CD4-positive, CD25-positive, alpha-beta regulatory T cell (primary cell): ENCODE results near the gene NTM. TPM values are rescaled to one million over a fixed set of nuclear protein-coding genes. Genes with fewer than 3 reads are reported as not detected.

Source experiments
- ATAC-seq, 2 donors: fragments of 150-1000 bp; cut with Tn5 transposase; one replicate each; pipeline ENCODE4 v1.10.0; 2021; ENCODE audit warnings: low read depth in 2 of 2, moderate number of reproducible peaks in 2 of 2, moderate library complexity in 1 of 2
- DNase-seq, 3 donors: peaks; one replicate each; pipeline versions ENCODE4 v3.0.0 to v3.0.0-alpha.2; 2012 to 2022; ENCODE audit warnings: mixed read lengths in 1 of 3
- H3K27ac ChIP-seq: one replicate; pipeline ENCODE4 v1.7.0; 2013; ENCODE audit warnings: mild to moderate bottlenecking, low read length; ENCODE audit not compliant: insufficient read depth, poor library complexity, severe bottlenecking
- H3K27me3 ChIP-seq: one replicate; pipeline ENCODE4 v1.7.0; 2013; ENCODE audit warnings: low read length; ENCODE audit not compliant: control insufficient read depth, insufficient read depth
- H3K36me3 ChIP-seq: one replicate; pipeline ENCODE4 v1.7.0; 2013; ENCODE audit warnings: mild to moderate bottlenecking, low read length, moderate library complexity; ENCODE audit not compliant: control insufficient read depth, insufficient read depth
- H3K4me1 ChIP-seq: 2 replicates; pipeline ENCODE4 v1.7.0; 2013; ENCODE audit warnings: mild to moderate bottlenecking, low read length; ENCODE audit not compliant: insufficient read depth, control insufficient read depth, poor library complexity, severe bottlenecking
- H3K4me3 ChIP-seq: one replicate; pipeline ENCODE4 v1.7.0; 2013; ENCODE audit warnings: low read depth, mild to moderate bottlenecking, low read length, moderate library complexity
- H3K9me3 ChIP-seq, 2 experiments: 1 replicate in 1 of 2; 2 replicates in 1 of 2; pipeline ENCODE4 v1.7.0; 2013; ENCODE audit warnings: low read length in 2 of 2, mild to moderate bottlenecking in 1 of 2, moderate library complexity in 1 of 2; ENCODE audit not compliant: control insufficient read depth in 2 of 2
- H3K27ac Mint-ChIP-seq, 3 donors: one replicate each; pipeline ENCODE4 v1.8.0; 2020 to 2022; ENCODE audit warnings: mild to moderate bottlenecking in 3 of 3, mixed read lengths in 3 of 3, moderate library complexity in 2 of 3
- H3K27me3 Mint-ChIP-seq: one replicate; pipeline ENCODE4 v1.8.0; 2022; ENCODE audit warnings: mild to moderate bottlenecking, mixed read lengths
- H3K36me3 Mint-ChIP-seq: one replicate; pipeline ENCODE4 v1.8.0; 2020; ENCODE audit warnings: mixed read lengths
- H3K4me1 Mint-ChIP-seq, 4 donors: one replicate each; pipeline ENCODE4 v1.8.0; 2020 to 2022; ENCODE audit warnings: mixed read lengths in 4 of 4, mild to moderate bottlenecking in 1 of 4
- H3K4me3 Mint-ChIP-seq, 4 donors: one replicate each; pipeline ENCODE4 v1.8.0; 2020 to 2022; ENCODE audit warnings: mild to moderate bottlenecking in 4 of 4, mixed read lengths in 4 of 4, moderate library complexity in 3 of 4
- H3K9me3 Mint-ChIP-seq, 7 donors: one replicate each; pipeline ENCODE4 v1.8.0; 2020 to 2022; ENCODE audit warnings: mixed read lengths in 7 of 7, mild to moderate bottlenecking in 3 of 7, moderate library complexity in 2 of 7
- polyA plus RNA-seq, 4 donors: library from polyadenylated mRNA; unstranded; fragments of 300-500 nt; fragmentation: Illumina TruSeq; gene quantifications; one replicate each; pipeline ENCODE4 v1.2.3, GENCODE V29; 2021
- total RNA-seq: library from RNA; stranded (reverse); gene quantifications from one replicate; pipeline ENCODE4 v1.2.3, GENCODE V29; 2022

Gene NTM
- total and polyA plus RNA-seq, 5 donors from 2014 or later: 1.3 TPM; not detected in 4

- Histone ChIP-seq H3K27ac (no peak overlapping the region), H3K4me3 (no peak overlapping the region), H3K27me3 (no peaks in the 10 kb centered on the region), H3K36me3 (no peaks in the 10 kb centered on the region), H3K4me1 (no peaks in the 10 kb centered on the region), H3K9me3 (no peaks in the 10 kb centered on the region)
- ATAC-seq (no peak), DNase-seq (no peak)
- H3K9me3 Mint-ChIP-seq: peaks cover 0 to 5% (median 0%) of the 10 kb centered on the region in 7 donors
- H3K36me3 Mint-ChIP-seq: no peaks in the 10 kb centered on the region
- no peaks in the 10 kb centered on the region for H3K4me1 Mint-ChIP-seq
- no peaks in the 10 kb centered on the region for H3K27me3 Mint-ChIP-seq
- no peak overlapping the region for H3K4me3 Mint-ChIP-seq
- no peak overlapping the region for H3K27ac Mint-ChIP-seq
Measured at GRCh38 chr11:131591051-131591461, 220.6 kb downstream of the NTM start.

GRCh38 chr11:131592152-131592551, 221.7 kb downstream of the NTM start:
- no peaks in the 10 kb centered on the region for H3K27me3 Mint-ChIP-seq
- no peak overlapping the region for H3K4me3 Mint-ChIP-seq
- H3K9me3 ChIP-seq: no peaks in the 10 kb centered on the region
- DNase-seq: no peak
- no peak overlapping the region for H3K4me3 ChIP-seq
- no peaks in the 10 kb centered on the region for H3K4me1 ChIP-seq
- H3K27me3 ChIP-seq: no peaks in the 10 kb centered on the region
- no peaks in the 10 kb centered on the region for H3K36me3 Mint-ChIP-seq
- no peaks in the 10 kb centered on the region for H3K36me3 ChIP-seq
- no peak overlapping the region for H3K27ac Mint-ChIP-seq
- H3K9me3 Mint-ChIP-seq: peaks cover 0 to 5% (median 0%) of the 10 kb centered on the region in 7 donors
- no peak for ATAC-seq
- no peaks in the 10 kb centered on the region for H3K4me1 Mint-ChIP-seq
- no peak overlapping the region for H3K27ac ChIP-seq

- ATAC-seq (no peak), DNase-seq (no peak)
- Mint-ChIP-seq H3K27ac (no peak overlapping the region), H3K9me3 (peaks cover 0 to 5% (median 0%) of the 10 kb centered on the region in 7 donors), H3K4me3 (no peak overlapping the region), H3K36me3 (no peaks in the 10 kb centered on the region), H3K4me1 (no peaks in the 10 kb centered on the region), H3K27me3 (no peaks in the 10 kb centered on the region)
- no peaks in the 10 kb centered on the region for H3K4me1 ChIP-seq
- H3K27me3 ChIP-seq: no peaks in the 10 kb centered on the region
- no peaks in the 10 kb centered on the region for H3K9me3 ChIP-seq
- no peak overlapping the region for H3K27ac ChIP-seq
- no peak overlapping the region for H3K4me3 ChIP-seq
- H3K36me3 ChIP-seq: no peaks in the 10 kb centered on the region
Measured at GRCh38 chr11:131592734-131593133, 222.3 kb downstream of the NTM start.

- Histone ChIP-seq H3K27me3 (no peaks in the 10 kb centered on the region), H3K4me3 (no peak overlapping the region), H3K27ac (no peak overlapping the region), H3K36me3 (no peaks in the 10 kb centered on the region), H3K4me1 (no peaks in the 10 kb centered on the region), H3K9me3 (no peaks in the 10 kb centered on the region)
- Mint-ChIP-seq H3K27ac (no peak overlapping the region), H3K27me3 (no peaks in the 10 kb centered on the region), H3K36me3 (no peaks in the 10 kb centered on the region), H3K4me3 (no peak overlapping the region), H3K4me1 (no peaks in the 10 kb centered on the region), H3K9me3 (peaks cover 0 to 5% (median 0%) of the 10 kb centered on the region in 7 donors)
- ATAC-seq: no peak
- DNase-seq: no peak
Measured at GRCh38 chr11:131593301-131593700, 222.9 kb downstream of the NTM start.

GRCh38 chr11:131595797-131596196, 225.4 kb downstream of the NTM start:
- DNase-seq (no peak), ATAC-seq (no peak)
- no peak overlapping the region for H3K27ac ChIP-seq
- Mint-ChIP-seq H3K4me1 (no peaks in the 10 kb centered on the region), H3K27ac (no peak overlapping the region), H3K4me3 (no peak overlapping the region), H3K27me3 (no peaks in the 10 kb centered on the region), H3K36me3 (no peaks in the 10 kb centered on the region), H3K9me3 (peaks cover 0 to 2% (median 0%) of the 10 kb centered on the region in 7 donors)
- no peaks in the 10 kb centered on the region for H3K36me3 ChIP-seq
- H3K4me3 ChIP-seq: no peak overlapping the region
- H3K9me3 ChIP-seq: no peaks in the 10 kb centered on the region
- H3K4me1 ChIP-seq: no peaks in the 10 kb centered on the region
- no peaks in the 10 kb centered on the region for H3K27me3 ChIP-seq

GRCh38 chr11:131597890-131598289, 227.5 kb downstream of the NTM start:
- Mint-ChIP-seq H3K27ac (no peak overlapping the region), H3K4me3 (no peak overlapping the region), H3K4me1 (no peaks in the 10 kb centered on the region), H3K9me3 (peaks cover 0 to 5% (median 0%) of the 10 kb centered on the region in 7 donors), H3K36me3 (no peaks in the 10 kb centered on the region), H3K27me3 (no peaks in the 10 kb centered on the region)
- H3K36me3 ChIP-seq: no peaks in the 10 kb centered on the region
- H3K27me3 ChIP-seq: no peaks in the 10 kb centered on the region
- H3K27ac ChIP-seq: no peak overlapping the region
- no peak overlapping the region for H3K4me3 ChIP-seq
- DNase-seq (no peak), ATAC-seq (no peak)
- H3K4me1 ChIP-seq: no peaks in the 10 kb centered on the region
- H3K9me3 ChIP-seq: no peaks in the 10 kb centered on the region

GRCh38 chr11:131598305-131598704, 227.9 kb downstream of the NTM start:
- no peak for DNase-seq
- H3K9me3 Mint-ChIP-seq: peaks cover 0 to 8% (median 0%) of the 10 kb centered on the region in 7 donors
- H3K4me3 Mint-ChIP-seq: no peak overlapping the region
- no peaks in the 10 kb centered on the region for H3K4me1 Mint-ChIP-seq
- no peaks in the 10 kb centered on the region for H3K4me1 ChIP-seq
- no peaks in the 10 kb centered on the region for H3K27me3 ChIP-seq
- H3K4me3 ChIP-seq: no peak overlapping the region
- no peak overlapping the region for H3K27ac Mint-ChIP-seq
- no peak overlapping the region for H3K27ac ChIP-seq
- no peak for ATAC-seq
- H3K36me3 ChIP-seq: no peaks in the 10 kb centered on the region
- no peaks in the 10 kb centered on the region for H3K36me3 Mint-ChIP-seq
- no peaks in the 10 kb centered on the region for H3K9me3 ChIP-seq
- no peaks in the 10 kb centered on the region for H3K27me3 Mint-ChIP-seq

GRCh38 chr11:131599285-131599684, 228.9 kb downstream of the NTM start:
- no peak overlapping the region for H3K4me3 ChIP-seq
- Mint-ChIP-seq H3K9me3 (peaks cover 0 to 8% (median 0%) of the 10 kb centered on the region in 7 donors), H3K4me1 (no peaks in the 10 kb centered on the region), H3K4me3 (no peak overlapping the region), H3K27me3 (no peaks in the 10 kb centered on the region), H3K27ac (no peak overlapping the region), H3K36me3 (no peaks in the 10 kb centered on the region)
- ATAC-seq (no peak), DNase-seq (no peak)
- H3K36me3 ChIP-seq: no peaks in the 10 kb centered on the region
- no peaks in the 10 kb centered on the region for H3K9me3 ChIP-seq
- no peaks in the 10 kb centered on the region for H3K27me3 ChIP-seq
- no peaks in the 10 kb centered on the region for H3K4me1 ChIP-seq
- no peak overlapping the region for H3K27ac ChIP-seq
